Skeletal muscle satellite cell (primary cell): ENCODE measurements around the gene YPEL2.
"Not testable (repeated sequence)": the region's sequence is repeated elsewhere in the genome, so short reads cannot be mapped to it uniquely, and the experiment has no call there.

ENCODE experiments used
- H3K27me3 ChIP-seq: 2 replicates; pipeline ENCODE4 v1.7.0; 2013; ENCODE audit warnings: low read length; ENCODE audit not compliant: control insufficient read depth, insufficient read depth
- H3K36me3 ChIP-seq: 2 replicates; pipeline ENCODE4 v1.7.0; 2013; ENCODE audit warnings: mild to moderate bottlenecking, control low read depth, low read length; ENCODE audit not compliant: insufficient read depth
- H3K4me1 ChIP-seq: 2 replicates; pipeline ENCODE4 v1.7.0; 2013; ENCODE audit warnings: low read length; ENCODE audit not compliant: control insufficient read depth, insufficient read depth
- H3K4me2 ChIP-seq: 2 replicates; pipeline ENCODE4 v1.7.0; 2013; ENCODE audit warnings: mild to moderate bottlenecking, low read length
- H3K4me3 ChIP-seq: 2 replicates; pipeline ENCODE4 v1.7.0; 2013; ENCODE audit warnings: low read length
- H3K9ac ChIP-seq: 2 replicates; pipeline ENCODE4 v1.7.0; 2013; ENCODE audit warnings: mild to moderate bottlenecking, low read depth, low read length, moderate library complexity
- H3K9me3 ChIP-seq: replicated peaks from 2 replicates; pipeline ENCODE4 v1.7.0; 2013; ENCODE audit warnings: mild to moderate bottlenecking, control low read depth, low read length

Gene YPEL2

GRCh38 chr17:59401725-59402124, 70.3 kb downstream of the YPEL2 start:
- Histone ChIP-seq H3K36me3 (peaks cover 4% of the 10 kb centered on the region), H3K9me3 (no peaks in the 10 kb centered on the region), H3K4me3 (no peak overlapping the region), H3K4me1 (no peaks in the 10 kb centered on the region), H3K4me2 (no peak overlapping the region), H3K9ac (no peak overlapping the region), H3K27me3 (no peaks in the 10 kb centered on the region)

DNA sequence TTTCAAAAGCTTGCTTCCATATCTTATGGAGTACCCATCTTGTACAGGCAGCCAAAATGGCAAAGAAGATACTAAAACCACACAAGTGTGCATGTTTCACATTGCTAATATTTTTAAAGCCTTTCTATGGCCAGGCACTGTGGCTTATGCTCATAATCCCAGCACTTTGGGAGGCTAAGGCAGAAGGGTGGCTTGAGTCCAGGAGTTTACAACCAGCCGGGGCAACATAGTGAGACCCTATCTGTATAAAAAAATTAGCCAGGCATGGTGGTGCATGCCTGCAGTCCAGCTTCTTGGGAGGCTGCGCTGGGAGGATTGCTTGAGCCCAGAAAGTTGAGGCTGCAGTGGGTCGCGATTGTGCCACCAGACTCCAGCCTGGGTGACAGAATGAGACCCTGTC, 71.3 kb downstream of the YPEL2 start:
- Histone ChIP-seq H3K27me3 (no peaks in the 10 kb centered on the region), H3K9ac (no peak overlapping the region), H3K9me3 (no peaks in the 10 kb centered on the region), H3K36me3 (no peaks in the 10 kb centered on the region), H3K4me2 (no peak overlapping the region), H3K4me3 (no peak overlapping the region), H3K4me1 (no peaks in the 10 kb centered on the region)

GRCh38 chr17:59404471-59404870, 73.0 kb downstream of the YPEL2 start:
- H3K27me3 ChIP-seq = no peaks in the 10 kb centered on the region
- H3K36me3 ChIP-seq = no peaks in the 10 kb centered on the region
- H3K9ac ChIP-seq = no peak overlapping the region
- H3K4me3 ChIP-seq = no peak overlapping the region
- H3K4me2 ChIP-seq = no peak overlapping the region
- no peaks in the 10 kb centered on the region for H3K9me3 ChIP-seq
- H3K4me1 ChIP-seq = no peaks in the 10 kb centered on the region

GRCh38 chr17:59405944-59406705, 74.7 kb downstream of the YPEL2 start:
- Histone ChIP-seq H3K4me1 (no peaks in the 10 kb centered on the region), H3K27me3 (no peaks in the 10 kb centered on the region), H3K4me3 (no peak overlapping the region), H3K4me2 (no peak overlapping the region), H3K36me3 (no peaks in the 10 kb centered on the region), H3K9me3 (no peaks in the 10 kb centered on the region), H3K9ac (no peak overlapping the region)

DNA sequence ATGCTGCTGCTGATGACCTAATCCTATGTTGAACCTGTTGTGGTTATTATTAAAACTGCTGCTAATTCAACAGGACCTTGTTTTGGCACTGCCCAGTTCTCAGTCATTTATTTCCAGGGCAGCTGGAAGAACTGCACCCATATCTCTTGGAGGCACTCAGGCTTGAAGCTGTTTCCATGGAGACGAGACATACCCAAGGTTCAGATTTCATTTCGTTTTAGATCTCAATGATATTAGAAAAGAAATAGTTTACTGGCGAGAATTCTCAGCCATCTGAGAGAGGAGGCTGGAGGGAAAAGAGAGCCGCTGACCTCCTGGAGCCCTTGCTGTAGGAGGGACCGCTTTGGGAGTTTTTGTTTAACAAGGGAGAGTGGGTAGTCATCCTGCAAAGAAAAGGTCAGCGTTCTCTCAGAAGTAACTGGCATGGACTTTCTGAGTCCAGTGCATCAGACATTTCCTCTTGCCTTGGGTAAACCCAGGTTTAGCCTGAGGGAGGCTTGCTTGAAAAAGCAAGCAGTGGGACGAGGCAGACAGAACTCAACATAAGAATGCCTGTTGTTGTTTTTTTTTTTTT, 75.4 kb downstream of the YPEL2 start:
- Histone ChIP-seq H3K4me3 (no peak overlapping the region), H3K4me2 (no peak overlapping the region), H3K27me3 (no peaks in the 10 kb centered on the region), H3K36me3 (no peaks in the 10 kb centered on the region), H3K9ac (no peak overlapping the region), H3K4me1 (no peaks in the 10 kb centered on the region), H3K9me3 (no peaks in the 10 kb centered on the region)

DNA sequence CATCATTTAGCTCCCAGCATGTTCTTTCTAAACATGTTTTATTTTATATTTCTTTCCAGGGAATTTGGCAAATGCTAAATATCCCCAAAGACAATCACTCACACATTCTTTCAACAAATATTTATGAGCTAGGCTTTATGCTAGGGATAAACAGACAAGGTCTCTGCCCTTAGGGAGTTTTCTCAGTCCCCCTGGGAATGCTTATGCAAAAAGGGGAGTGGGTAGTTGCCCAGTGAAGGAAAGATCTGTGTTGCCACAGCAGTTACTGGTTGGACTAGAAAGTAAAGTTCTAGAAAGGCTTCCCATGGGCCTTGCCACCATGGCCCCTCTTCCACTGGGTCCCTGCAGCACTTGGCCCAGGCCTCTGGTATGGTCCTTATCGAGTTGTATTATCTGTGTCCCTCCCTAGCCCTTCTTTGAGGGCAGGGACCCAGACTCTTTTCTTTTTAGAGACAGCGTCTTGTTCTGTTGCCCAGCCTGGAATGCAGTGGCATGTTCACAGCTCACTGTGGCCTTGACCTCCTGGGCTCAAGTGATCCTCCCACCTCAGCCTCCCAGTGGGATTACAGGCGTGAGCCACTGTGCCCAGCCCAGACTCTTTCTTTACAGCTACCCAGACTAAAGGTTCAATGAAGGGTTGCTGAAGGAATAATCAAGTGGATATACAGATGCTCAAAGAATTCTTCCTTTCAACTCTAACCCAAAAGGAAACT, 78.0 kb downstream of the YPEL2 start:
- H3K27me3 ChIP-seq = peaks cover 7% of the 10 kb centered on the region
- no peaks in the 10 kb centered on the region for H3K36me3 ChIP-seq
- H3K9me3 ChIP-seq = no peaks in the 10 kb centered on the region
- no peak overlapping the region for H3K4me3 ChIP-seq
- H3K4me1 ChIP-seq = no peaks in the 10 kb centered on the region
- no peak overlapping the region for H3K9ac ChIP-seq
- no peak overlapping the region for H3K4me2 ChIP-seq

- Histone ChIP-seq H3K4me3 (no peak overlapping the region), H3K36me3 (no peaks in the 10 kb centered on the region), H3K4me1 (no peaks in the 10 kb centered on the region), H3K4me2 (no peak overlapping the region), H3K9ac (no peak overlapping the region), H3K9me3 (no peaks in the 10 kb centered on the region), H3K27me3 (peaks cover 7% of the 10 kb centered on the region)
Observed at GRCh38 chr17:59410049-59410437, 78.6 kb downstream of the YPEL2 start.

- H3K36me3 ChIP-seq, H3K9me3 ChIP-seq, H3K4me3 ChIP-seq, H3K4me1 ChIP-seq, H3K4me2 ChIP-seq, H3K9ac ChIP-seq: not testable (repeated sequence)
- H3K27me3 ChIP-seq = peaks cover 17% of the 10 kb centered on the region
Observed at GRCh38 chr17:59412431-59412830, 81.0 kb downstream of the YPEL2 start.

GRCh38 chr17:59413014-59413766, 81.7 kb downstream of the YPEL2 start:
- Histone ChIP-seq H3K9ac (no peak overlapping the region), H3K4me3 (no peak overlapping the region), H3K36me3 (no peaks in the 10 kb centered on the region), H3K4me2 (no peak overlapping the region), H3K4me1 (no peaks in the 10 kb centered on the region), H3K9me3 (no peaks in the 10 kb centered on the region), H3K27me3 (peaks cover 17% of the 10 kb centered on the region)

DNA sequence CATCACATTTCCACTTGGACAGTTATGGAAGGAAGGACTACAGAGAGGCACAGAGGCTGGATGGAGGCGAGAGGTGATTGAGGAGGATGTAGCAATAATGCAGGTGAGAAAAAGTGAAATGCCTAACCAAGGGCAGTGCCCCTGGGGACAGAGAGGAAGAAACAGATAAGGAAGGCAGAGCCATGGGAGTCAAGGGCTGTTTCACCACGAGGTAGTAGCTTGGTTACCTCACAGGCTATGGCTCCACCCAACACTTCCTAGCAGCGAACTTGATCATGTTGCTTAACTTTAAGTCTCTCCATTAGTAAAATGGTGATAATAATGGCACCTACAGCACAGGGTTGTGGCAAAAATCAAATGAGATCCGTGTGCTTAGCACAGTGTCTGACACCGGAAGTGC, 83.9 kb downstream of the YPEL2 start:
- Histone ChIP-seq H3K4me1 (no peaks in the 10 kb centered on the region), H3K36me3 (no peaks in the 10 kb centered on the region), H3K9ac (no peak overlapping the region), H3K9me3 (no peaks in the 10 kb centered on the region), H3K27me3 (peaks cover 26% of the 10 kb centered on the region), H3K4me2 (no peak overlapping the region), H3K4me3 (no peak overlapping the region)

GRCh38 chr17:59416184-59416583, 84.7 kb downstream of the YPEL2 start:
- no peaks in the 10 kb centered on the region for H3K9me3 ChIP-seq
- peaks cover 26% of the 10 kb centered on the region for H3K27me3 ChIP-seq
- no peaks in the 10 kb centered on the region for H3K36me3 ChIP-seq
- no peaks in the 10 kb centered on the region for H3K4me1 ChIP-seq
- H3K9ac ChIP-seq = no peak overlapping the region
- no peak overlapping the region for H3K4me2 ChIP-seq
- H3K4me3 ChIP-seq = no peak overlapping the region
